OCI-M2 (cell line): Measurements from ENCODE around the gene FOS.

Source experiments
- DNase-seq: peaks from one replicate; lab custom pipeline; 2025; ENCODE audit not compliant: unreplicated experiment; lab: John Stamatoyannopoulos, UW

FOS gene

GRCh38 chr14:75313294-75313693 lies 34.7 kb downstream of the FOS start:
- no peak for DNase-seq

GRCh38 chr14:75315144-75315543 lies 36.5 kb downstream of the FOS start:
- no peak for DNase-seq

- DNase-seq = no peak
Observed at GRCh38 chr14:75317148-75317547, 38.5 kb downstream of the FOS start.

GRCh38 chr14:75318353-75318752 lies 39.7 kb downstream of the FOS start:
- DNase-seq = no peak

GRCh38 chr14:75319021-75319420 lies 40.4 kb downstream of the FOS start:
- no peak for DNase-seq

GRCh38 chr14:75320196-75320595 lies 41.6 kb downstream of the FOS start:
- no peak for DNase-seq

GRCh38 chr14:75322746-75323145 lies 44.1 kb downstream of the FOS start:
- no peak for DNase-seq

- DNase-seq = no peak
Observed at GRCh38 chr14:75323571-75323970, 44.9 kb downstream of the FOS start.

GRCh38 chr14:75328558-75329155 lies 50.0 kb downstream of the FOS start:
- no peak for DNase-seq

- DNase-seq = no peak
Observed at GRCh38 chr14:75329369-75329768, 50.7 kb downstream of the FOS start.

GRCh38 chr14:75331471-75331870 lies 52.8 kb downstream of the FOS start:
- DNase-seq = no peak
